HEK293 (cell line): ENCODE results near the gene CACNA1F.
A peak's percentile ranks its signal among the peaks of the same experiment; 100 is the strongest.

ENCODE experiments used
- ATF2 ChIP-seq: fragments of 450-650 bp; formaldehyde crosslinking; IDR thresholded peaks from 2 replicates; pipeline ENCODE4 v1.5.1; 2016; ENCODE audit warnings: missing biosample characterization, missing genetic modification characterization, low read depth
- EGR2 ChIP-seq: fragments of 450-650 bp; formaldehyde crosslinking; IDR thresholded peaks from 2 replicates; pipeline ENCODE4 v1.5.1; 2016; ENCODE audit warnings: low read depth, missing biosample characterization, missing genetic modification characterization
- HOXC10 ChIP-seq: sonication (generic); formaldehyde crosslinking; IDR thresholded peaks from 2 replicates; pipeline ENCODE4 v1.8.1; 2023; ENCODE audit warnings: mild to moderate bottlenecking, missing genetic modification reagents
- KLF10 ChIP-seq: fragments of 450-650 bp; IDR thresholded peaks from 2 replicates; pipeline ENCODE4 v1.5.1; 2018; ENCODE audit warnings: missing biosample characterization, mild to moderate bottlenecking, missing genetic modification characterization
- PRDM1 ChIP-seq: fragments of 450-650 bp; formaldehyde crosslinking; IDR thresholded peaks from 2 replicates; pipeline ENCODE4; 2016; ENCODE audit warnings: missing biosample characterization, missing genetic modification characterization
- RBAK ChIP-seq: fragments of 450-650 bp; formaldehyde crosslinking; IDR thresholded peaks from 2 replicates; pipeline ENCODE4 v1.5.1; 2016; ENCODE audit warnings: missing biosample characterization, missing genetic modification characterization
- SP2 ChIP-seq: fragments of 450-650 bp; formaldehyde crosslinking; IDR thresholded peaks from 2 replicates; pipeline ENCODE4 v1.5.1; 2016; ENCODE audit warnings: missing biosample characterization, missing genetic modification characterization
- TSHZ1 ChIP-seq: fragments of 450-650 bp; formaldehyde crosslinking; IDR thresholded peaks from 2 replicates; pipeline ENCODE4 v1.5.1; 2016; ENCODE audit warnings: missing biosample characterization, missing genetic modification characterization, borderline replicate concordance
- YY2 ChIP-seq: fragments of 450-650 bp; formaldehyde crosslinking; IDR thresholded peaks from 2 replicates; pipeline ENCODE4 v1.5.1; 2016; ENCODE audit warnings: missing biosample characterization, missing genetic modification characterization
- ZBTB20 ChIP-seq: fragments of 450-650 bp; formaldehyde crosslinking; IDR thresholded peaks from 2 replicates; pipeline ENCODE4 v1.5.1; 2016; ENCODE audit warnings: missing biosample characterization, missing genetic modification characterization
- ZBTB48 ChIP-seq: fragments of 450-650 bp; formaldehyde crosslinking; IDR thresholded peaks from 2 replicates; pipeline ENCODE4 v1.5.1; 2016; ENCODE audit warnings: missing biosample characterization, missing genetic modification characterization
- ZFP69B ChIP-seq: fragments of 450-650 bp; formaldehyde crosslinking; IDR thresholded peaks from 2 replicates; pipeline ENCODE4 v1.5.1; 2016; ENCODE audit warnings: missing biosample characterization, missing genetic modification characterization
- ZIC2 ChIP-seq: fragments of 450-650 bp; formaldehyde crosslinking; IDR thresholded peaks from 2 replicates; pipeline ENCODE4 v1.5.1; 2016; ENCODE audit warnings: missing biosample characterization, missing genetic modification characterization
- ZNF121 ChIP-seq: fragments of 450-650 bp; formaldehyde crosslinking; IDR thresholded peaks from 2 replicates; pipeline ENCODE4 v1.5.1; 2016; ENCODE audit warnings: missing biosample characterization, missing genetic modification characterization
- ZNF146 ChIP-seq: fragments of 450-650 bp; formaldehyde crosslinking; IDR thresholded peaks from 2 replicates; pipeline ENCODE4 v1.5.1; 2016; ENCODE audit warnings: missing biosample characterization, missing genetic modification characterization
- ZNF2 ChIP-seq: fragments of 450-650 bp; formaldehyde crosslinking; IDR thresholded peaks from 2 replicates; pipeline ENCODE4 v1.5.1; 2016; ENCODE audit warnings: missing biosample characterization, missing genetic modification characterization
- ZNF211 ChIP-seq: fragments of 450-650 bp; formaldehyde crosslinking; IDR thresholded peaks from 2 replicates; pipeline ENCODE4 v1.5.1; 2016; ENCODE audit warnings: low read depth, missing biosample characterization, missing genetic modification characterization
- ZNF221 ChIP-seq: fragments of 450-650 bp; formaldehyde crosslinking; IDR thresholded peaks from 2 replicates; pipeline ENCODE4 v1.5.1; 2017; ENCODE audit warnings: missing biosample characterization, missing genetic modification characterization, borderline replicate concordance
- ZNF274 ChIP-seq, 2 experiments: fragments of 200-500 bp in 1 of 2; fragments of 450-650 bp in 1 of 2; sonication (Bioruptor generic) in 1 of 2; formaldehyde crosslinking in 1 of 2; IDR thresholded peaks; 2 replicates each; pipeline versions ENCODE4 v1.5.1 to v1.6.1; 2014 to 2016; ENCODE audit warnings: borderline replicate concordance in 1 of 2, inconsistent platforms in 1 of 2, low read length in 1 of 2, missing biosample characterization in 1 of 2, missing genetic modification characterization in 1 of 2
- ZNF292 ChIP-seq: fragments of 450-650 bp; formaldehyde crosslinking; IDR thresholded peaks from 2 replicates; pipeline ENCODE4 v1.5.1; 2016; ENCODE audit warnings: low read depth, missing biosample characterization, missing genetic modification characterization, borderline replicate concordance
- ZNF335 ChIP-seq: fragments of 450-650 bp; formaldehyde crosslinking; conservative IDR thresholded peaks from 2 replicates; pipeline ENCODE4 v1.5.1; 2016; ENCODE audit warnings: missing biosample characterization, missing genetic modification characterization
- ZNF350 ChIP-seq: fragments of 450-650 bp; formaldehyde crosslinking; IDR thresholded peaks from 2 replicates; pipeline ENCODE4 v1.5.0; 2017; ENCODE audit warnings: missing biosample characterization, mild to moderate bottlenecking, missing genetic modification characterization
- ZNF354C ChIP-seq: fragments of 450-650 bp; formaldehyde crosslinking; IDR thresholded peaks from 2 replicates; pipeline ENCODE4 v1.5.1; 2016; ENCODE audit warnings: missing biosample characterization, missing genetic modification characterization, low read depth, borderline replicate concordance
- ZNF391 ChIP-seq: fragments of 450-650 bp; formaldehyde crosslinking; IDR thresholded peaks from 2 replicates; pipeline ENCODE4 v1.5.1; 2016; ENCODE audit warnings: low read depth, missing biosample characterization, missing genetic modification characterization, borderline replicate concordance
- ZNF48 ChIP-seq: fragments of 450-650 bp; formaldehyde crosslinking; IDR thresholded peaks from 2 replicates; pipeline ENCODE4 v1.5.1; 2016; ENCODE audit warnings: missing biosample characterization, missing genetic modification characterization
- ZNF501 ChIP-seq: fragments of 450-650 bp; formaldehyde crosslinking; IDR thresholded peaks from 2 replicates; pipeline ENCODE4 v1.5.1; 2016; ENCODE audit warnings: missing biosample characterization, missing genetic modification characterization
- ZNF510 ChIP-seq: fragments of 450-650 bp; formaldehyde crosslinking; IDR thresholded peaks from 2 replicates; pipeline ENCODE4 v1.5.1; 2018; ENCODE audit warnings: mild to moderate bottlenecking, missing genetic modification characterization, missing biosample characterization; ENCODE audit not compliant: insufficient replicate concordance
- ZNF514 ChIP-seq: fragments of 450-650 bp; formaldehyde crosslinking; IDR thresholded peaks from 2 replicates; pipeline ENCODE4 v1.5.1; 2016; ENCODE audit warnings: missing biosample characterization, missing genetic modification characterization
- ZNF548 ChIP-seq: fragments of 450-650 bp; formaldehyde crosslinking; IDR thresholded peaks from 2 replicates; pipeline ENCODE4 v1.5.1; 2016; ENCODE audit warnings: missing biosample characterization, missing genetic modification characterization
- ZNF560 ChIP-seq: fragments of 450-650 bp; formaldehyde crosslinking; IDR thresholded peaks from 2 replicates; pipeline ENCODE4 v1.5.1; 2017; ENCODE audit warnings: missing biosample characterization, missing genetic modification characterization, borderline replicate concordance
- ZNF585B ChIP-seq: fragments of 450-650 bp; formaldehyde crosslinking; IDR thresholded peaks from 2 replicates; pipeline ENCODE4 v1.5.1; 2016; ENCODE audit warnings: missing biosample characterization, missing genetic modification characterization
- ZNF600 ChIP-seq: fragments of 450-650 bp; formaldehyde crosslinking; IDR thresholded peaks from 2 replicates; pipeline ENCODE4 v1.5.1; 2016; ENCODE audit warnings: missing biosample characterization, missing genetic modification characterization
- ZNF623 ChIP-seq: fragments of 450-650 bp; formaldehyde crosslinking; IDR thresholded peaks from 2 replicates; pipeline ENCODE4 v1.5.1; 2016; ENCODE audit warnings: missing biosample characterization, missing genetic modification characterization
- ZNF624 ChIP-seq: fragments of 450-650 bp; formaldehyde crosslinking; IDR thresholded peaks from 2 replicates; pipeline ENCODE4 v1.5.1; 2017; ENCODE audit warnings: missing biosample characterization, missing genetic modification characterization
- ZNF670 ChIP-seq: fragments of 450-650 bp; formaldehyde crosslinking; IDR thresholded peaks from 2 replicates; pipeline ENCODE4 v1.5.1; 2016; ENCODE audit warnings: missing biosample characterization, missing genetic modification characterization, low read depth
- ZNF768 ChIP-seq: fragments of 450-650 bp; formaldehyde crosslinking; IDR thresholded peaks from 2 replicates; pipeline ENCODE4 v1.5.1; 2018; ENCODE audit warnings: missing biosample characterization, mild to moderate bottlenecking, missing genetic modification characterization
- ZSCAN4 ChIP-seq: fragments of 450-650 bp; formaldehyde crosslinking; IDR thresholded peaks from 2 replicates; pipeline ENCODE4 v1.5.1; 2017; ENCODE audit warnings: missing biosample characterization, missing genetic modification characterization

The CACNA1F gene

GRCh38 chrX:49155243-49155899, 77.8 kb downstream of the CACNA1F start (continued):
- TF ChIP-seq RBAK: no peak
- no peak for TF ChIP-seq ZNF211 (tag by site-specific recombination)
- TF ChIP-seq KLF10 (tag by site-specific recombination): no peak
- no peak for TF ChIP-seq ZNF585B
- peak; percentile 68 for TF ChIP-seq ZSCAN4
- TF ChIP-seq TSHZ1 (tag by site-specific recombination): no peak
- TF ChIP-seq ZNF510 (tag by site-specific recombination): no peak
- peak; percentile 55; the same call in 1 of the 2 replicates for TF ChIP-seq PRDM1
- TF ChIP-seq ZBTB20 (tag by site-specific recombination): peak; percentile 43; the same call in 1 of the 2 replicates
- no peak for TF ChIP-seq ZNF354C (tag by site-specific recombination)
- TF ChIP-seq ZNF600 (tag by site-specific recombination): peak; percentile 73; the same call in 1 of the 2 replicates
- TF ChIP-seq ZNF2: peak; percentile 19; the same call in 1 of the 2 replicates
- TF ChIP-seq ZNF514 (tag by site-specific recombination): no peak
- TF ChIP-seq ZNF768 (tag by site-specific recombination): no peak
- no peak for TF ChIP-seq ZNF670
- peak; percentile 60; the same call in 1 of the 2 replicates for TF ChIP-seq ZFP69B (tag by site-specific recombination)
- TF ChIP-seq HOXC10: no peak
- no peak for TF ChIP-seq ZNF274 (IDR thresholded peaks at IDR 0.05; ENCODE audit: low read length)
- TF ChIP-seq ZNF274 (tag by site-specific recombination; IDR thresholded peaks at IDR 0.05; ENCODE audit: borderline replicate concordance): no peak
- no peak for TF ChIP-seq EGR2 (tag by site-specific recombination)
- no peak for TF ChIP-seq ZNF48 (tag by site-specific recombination)
- TF ChIP-seq ZNF391: peak; percentile 10; the same call in 1 of the 2 replicates
- TF ChIP-seq ZNF350 (tag by site-specific recombination): peak; percentile 70; the same call in 1 of the 2 replicates
- no peak for TF ChIP-seq ZNF292 (tag by site-specific recombination)
- no peak for TF ChIP-seq YY2 (tag by site-specific recombination)
- no peak for TF ChIP-seq ZNF221 (tag by site-specific recombination)
- peak; percentile 17 for TF ChIP-seq SP2 (tag by site-specific recombination)
- no peak for TF ChIP-seq ZNF146 (tag by site-specific recombination)
- no peak for TF ChIP-seq ATF2
- TF ChIP-seq ZBTB48 (tag by site-specific recombination): no peak
- no peak for TF ChIP-seq ZNF624
- no peak for TF ChIP-seq ZIC2
- no peak for TF ChIP-seq ZNF501 (tag by site-specific recombination)
- TF ChIP-seq ZNF623 (tag by site-specific recombination): peak; percentile 18; the same call in 1 of the 2 replicates
- no peak for TF ChIP-seq ZNF335 (tag by site-specific recombination)
- TF ChIP-seq ZNF548 (tag by site-specific recombination): no peak
- TF ChIP-seq ZNF121 (tag by site-specific recombination): no peak
- TF ChIP-seq ZNF560: no peak
